ENCODE results near the gene SRGN. TPM values are rescaled to one million over a fixed set of nuclear protein-coding genes. Genes with fewer than 3 reads are reported as not detected.
"Not testable (repeated sequence)": the region's sequence is repeated elsewhere in the genome, so short reads cannot be mapped to it uniquely, and the experiment has no call there.

SRGN gene
- 10 to 100 TPM; 70.7 to 74.4 TPM for total RNA-seq
- polyA plus RNA-seq: 100 to 1,000 TPM in 2 of 3 donors, 10 to 100 TPM in 1; 80.3 to 301 (median 110) TPM
- 111 to 619 (median 248) reads per million in 6 experiments for total RNA-seq

- peak within 1 kb of the TSS; percentile 77 to 98 (median 92) for H3K4me3 Mint-ChIP-seq
- H3K27me3 Mint-ChIP-seq: no peaks in the 10 kb centered on the region
- H3K9me3 Mint-ChIP-seq: no peaks in the 10 kb centered on the region
- peaks cover 20 to 66% (median 63%) of the 10 kb centered on the region in 4 donors for H3K4me1 Mint-ChIP-seq
- H3K36me3 Mint-ChIP-seq: no peaks in the 10 kb centered on the region
- H3K27ac Mint-ChIP-seq: peak within 1 kb of the TSS; percentile 93 to 100 (median 98)
- DNase-seq (peak; percentile 41 to 91 (median 83)), ATAC-seq (peak; percentile 62 to 69)
- POLR2A ChIA-PET: interaction anchor here (0.5 to 1.4 kb wide), 13 partner anchors 8 to 132 kb away, joined by 3 to 8 read pairs (median 3); partner anchors contain the start of genes DDX21 and VPS26A
Observed at GRCh38 chr10:69087590-69088470, at the start of gene SRGN. Gene SRGN, plus strand, starts transcription at chr10:69088103. Its CDS starts 55 bp downstream, at chr10:69088158.

- H3K27me3 Mint-ChIP-seq, H3K4me3 Mint-ChIP-seq, H3K36me3 Mint-ChIP-seq, H3K9me3 Mint-ChIP-seq, DNase-seq, ATAC-seq, H3K27ac Mint-ChIP-seq: not testable (repeated sequence)
- POLR2A ChIA-PET: interaction anchor here (1.2 kb wide), 1 partner anchor 27 kb away, joined by 7 read pairs; no protein-coding TSS in a partner anchor
- peaks cover 5 to 24% (median 20%) of the 10 kb centered on the region in 4 donors for H3K4me1 Mint-ChIP-seq
Observed at GRCh38 chr10:69040904-69041303, 47.0 kb upstream of the SRGN start.

- H3K4me3 Mint-ChIP-seq: no peak overlapping the region
- no peaks in the 10 kb centered on the region for H3K36me3 Mint-ChIP-seq
- H3K4me1 Mint-ChIP-seq: peaks cover 5 to 38% (median 22%) of the 10 kb centered on the region in 4 donors
- DNase-seq (no peak), ATAC-seq (no peak)
- no peak overlapping the region for H3K27ac Mint-ChIP-seq
- H3K9me3 Mint-ChIP-seq: no peaks in the 10 kb centered on the region
- POLR2A ChIA-PET: interaction anchor here (1.1 kb wide), 1 partner anchor 21 kb away, joined by 3 read pairs; no protein-coding TSS in a partner anchor
- H3K27me3 Mint-ChIP-seq: no peaks in the 10 kb centered on the region
Observed at GRCh38 chr10:69042417-69042816, 45.5 kb upstream of the SRGN start.

- DNase-seq: no peak
- H3K27me3 Mint-ChIP-seq: no peaks in the 10 kb centered on the region
- H3K9me3 Mint-ChIP-seq: no peaks in the 10 kb centered on the region
- ATAC-seq: no peak
- H3K27ac Mint-ChIP-seq: peak overlapping the region in 2 of 10 donors; percentile 14 to 34
- H3K36me3 Mint-ChIP-seq: no peaks in the 10 kb centered on the region
- peaks cover 5 to 41% (median 22%) of the 10 kb centered on the region in 4 donors for H3K4me1 Mint-ChIP-seq
- POLR2A ChIA-PET: interaction anchor here (1.1 kb wide), 1 partner anchor 20 kb away, joined by 3 read pairs; no protein-coding TSS in a partner anchor
- H3K4me3 Mint-ChIP-seq: no peak overlapping the region
Observed at GRCh38 chr10:69042838-69043237, 45.1 kb upstream of the SRGN start.

- Mint-ChIP-seq H3K27me3 (no peaks in the 10 kb centered on the region), H3K36me3 (no peaks in the 10 kb centered on the region), H3K4me1 (peaks cover 5 to 49% (median 22%) of the 10 kb centered on the region in 4 donors), H3K9me3 (no peaks in the 10 kb centered on the region), H3K4me3 (peak overlapping the region in 8 of 10 donors; percentile 11 to 71 (median 46)), H3K27ac (peak overlapping the region; percentile 18 to 96 (median 88))
- DNase-seq (peak in 1 of 10 donors; percentile 20), ATAC-seq (peak; percentile 42 to 43)
- POLR2A ChIA-PET: no interaction called here
Observed at GRCh38 chr10:69043931-69044531, 43.9 kb upstream of the SRGN start.

- no peaks in the 10 kb centered on the region for H3K36me3 Mint-ChIP-seq
- H3K27ac Mint-ChIP-seq: peak overlapping the region; percentile 72 to 96 (median 90)
- DNase-seq (no peak), ATAC-seq (peak in 1 of 2 donors; percentile 12)
- peak overlapping the region in 7 of 10 donors; percentile 11 to 71 (median 51) for H3K4me3 Mint-ChIP-seq
- POLR2A ChIA-PET: no interaction called here
- H3K4me1 Mint-ChIP-seq: peaks cover 5 to 50% (median 22%) of the 10 kb centered on the region in 4 donors
- no peaks in the 10 kb centered on the region for H3K27me3 Mint-ChIP-seq
- no peaks in the 10 kb centered on the region for H3K9me3 Mint-ChIP-seq
Observed at GRCh38 chr10:69044546-69044945, 43.4 kb upstream of the SRGN start.

GRCh38 chr10:69045441-69046300 is 42.2 kb upstream of the SRGN start:
- Mint-ChIP-seq H3K27ac (peak overlapping the region; percentile 85 to 96 (median 90)), H3K27me3 (no peaks in the 10 kb centered on the region), H3K4me1 (peaks cover 5 to 54% (median 22%) of the 10 kb centered on the region in 4 donors), H3K4me3 (peak overlapping the region in 7 of 10 donors; percentile 20 to 81 (median 61)), H3K36me3 (no peaks in the 10 kb centered on the region), H3K9me3 (no peaks in the 10 kb centered on the region)
- POLR2A ChIA-PET: no interaction called here
- DNase-seq (peak in 4 of 10 donors; percentile 12 to 47 (median 36)), ATAC-seq (peak; percentile 82)

- POLR2A ChIA-PET: interaction anchor here (0.6 kb wide), 1 partner anchor 276 kb away, joined by 5 read pairs; no protein-coding TSS in a partner anchor
- Mint-ChIP-seq H3K4me3 (no peak overlapping the region), H3K27me3 (no peaks in the 10 kb centered on the region), H3K9me3 (no peaks in the 10 kb centered on the region), H3K36me3 (no peaks in the 10 kb centered on the region), H3K4me1 (peaks cover 11 to 64% (median 23%) of the 10 kb centered on the region in 4 donors), H3K27ac (peak overlapping the region in 5 of 10 donors; percentile 9 to 71 (median 65))
- ATAC-seq (no peak), DNase-seq (no peak)
Observed at GRCh38 chr10:69047111-69047832, 40.6 kb upstream of the SRGN start.

GRCh38 chr10:69048103-69048502 is 39.8 kb upstream of the SRGN start:
- POLR2A ChIA-PET: interaction anchor here (0.6 kb wide), 1 partner anchor 275 kb away, joined by 5 read pairs; no protein-coding TSS in a partner anchor
- Mint-ChIP-seq H3K9me3 (no peaks in the 10 kb centered on the region), H3K36me3 (no peaks in the 10 kb centered on the region), H3K27me3 (no peaks in the 10 kb centered on the region), H3K4me3 (peak overlapping the region in 1 of 10 donors; percentile 15), H3K4me1 (peaks cover 11 to 70% (median 23%) of the 10 kb centered on the region in 4 donors), H3K27ac (peak overlapping the region in 3 of 10 donors; percentile 31 to 59 (median 48))
- DNase-seq: no peak
- no peak for ATAC-seq

- no peak for DNase-seq
- Mint-ChIP-seq H3K27me3 (no peaks in the 10 kb centered on the region), H3K4me3 (no peak overlapping the region), H3K36me3 (no peaks in the 10 kb centered on the region), H3K4me1 (peaks cover 9 to 64% (median 14%) of the 10 kb centered on the region in 4 donors), H3K27ac (peak overlapping the region in 2 of 10 donors; percentile 16 to 46), H3K9me3 (no peaks in the 10 kb centered on the region)
- no peak for ATAC-seq
- POLR2A ChIA-PET: interaction anchor here (0.7 kb wide), 1 partner anchor 38 kb away, joined by 4 read pairs; no protein-coding TSS in a partner anchor
Observed at GRCh38 chr10:69049566-69049961, 38.3 kb upstream of the SRGN start.

GRCh38 chr10:69051303-69051702 is 36.6 kb upstream of the SRGN start:
- ATAC-seq (peak in 1 of 2 donors; percentile 64), DNase-seq (no peak)
- peak overlapping the region in 4 of 10 donors; percentile 3 to 41 (median 13) for H3K27ac Mint-ChIP-seq
- no peaks in the 10 kb centered on the region for H3K9me3 Mint-ChIP-seq
- no peak overlapping the region for H3K4me3 Mint-ChIP-seq
- POLR2A ChIA-PET: no interaction called here
- peaks cover 5 to 63% (median 16%) of the 10 kb centered on the region in 4 donors for H3K4me1 Mint-ChIP-seq
- H3K36me3 Mint-ChIP-seq: no peaks in the 10 kb centered on the region
- H3K27me3 Mint-ChIP-seq: no peaks in the 10 kb centered on the region

Data from naive thymus-derived CD8-positive, alpha-beta T cell (primary cell).